GM21723 (cell line): ENCODE results near the gene C6orf47.
A peak's percentile ranks its signal among the peaks of the same experiment; 100 is the strongest.

Experiments used
- ATAC-seq: cut with Tn5 transposase; IDR thresholded peaks from one replicate; pipeline ENCODE4 v1.9.1; 2021; ENCODE audit warnings: mild to moderate bottlenecking, moderate library complexity; ENCODE audit not compliant: unreplicated experiment

Gene C6orf47

GRCh38 chr6:31661262-31662123, 915 bp upstream of the C6orf47 start:
- no peak for ATAC-seq

- no peak for ATAC-seq
Observed at GRCh38 chr6:31659649-31660380, 763 bp downstream of the C6orf47 start.

- ATAC-seq = no peak
Observed at GRCh38 chr6:31658983-31659648, 1.5 kb downstream of the C6orf47 start.

GRCh38 chr6:31658158-31658688, 2.4 kb downstream of the C6orf47 start:
- no peak for ATAC-seq

GRCh38 chr6:31657406-31658157, 3.0 kb downstream of the C6orf47 start:
- no peak for ATAC-seq

GRCh38 chr6:31655349-31656237, 5.0 kb downstream of the C6orf47 start, which contains the start of gene APOM:
Gene APOM (plus strand): TSS chr6:31655894. CDS start chr6:31655967, 73 bp downstream.
- ATAC-seq = no peak

GRCh38 chr6:31654574-31655348, 5.8 kb downstream of the C6orf47 start:
- ATAC-seq = no peak

- peak; percentile 64 for ATAC-seq
Observed at GRCh38 chr6:31652925-31653724, 7.5 kb downstream of the C6orf47 start.

GRCh38 chr6:31651602-31652191, 8.9 kb downstream of the C6orf47 start:
- peak; percentile 18 for ATAC-seq

GRCh38 chr6:31645325-31645724, 15.3 kb downstream of the C6orf47 start:
- ATAC-seq = no peak

- no peak for ATAC-seq
Observed at GRCh38 chr6:31643818-31644454, 16.6 kb downstream of the C6orf47 start.

- ATAC-seq = no peak
Observed at GRCh38 chr6:31642798-31643570, 17.6 kb downstream of the C6orf47 start.

- no peak for ATAC-seq
Observed at GRCh38 chr6:31641370-31641769, 19.2 kb downstream of the C6orf47 start.

- no peak for ATAC-seq
Observed at GRCh38 chr6:31640612-31641011, 20.0 kb downstream of the C6orf47 start.

GRCh38 chr6:31639449-31639861, 21.1 kb downstream of the C6orf47 start:
- ATAC-seq = no peak

GRCh38 chr6:31639043-31639442, 21.5 kb downstream of the C6orf47 start:
- no peak for ATAC-seq
